Fibroblast of villous mesenchyme (primary cell): ENCODE data around the gene PLSCR4. TPM values are rescaled to one million over a fixed set of nuclear protein-coding genes. Genes with fewer than 3 reads are reported as not detected.

Experiments used
- DNase-seq: peaks from one replicate; pipeline ENCODE4 v3.0.0-alpha.2; 2010; ENCODE audit warnings: low read depth
- H3K4me3 ChIP-seq: 2 replicates; pipeline ENCODE4 v1.5.1; 2011; ENCODE audit warnings: low read depth, mild to moderate bottlenecking, low read length
- total RNA-seq: library from RNA; depleted of rRNA; stranded (reverse); fragments of >200 nt; gene quantifications from 2 replicates; pipeline ENCODE4 v1.2.3, GENCODE V29; 2012
- TF ChIP-seq, protein P1 (sequence below): IDR thresholded peaks from 2 replicates; pipeline ENCODE4 v1.5.1; 2012; ENCODE audit warnings: low read depth, mild to moderate bottlenecking, low read length; ENCODE audit not compliant: insufficient read depth

The PLSCR4 gene
- total RNA-seq, 1 donor: 22.9 TPM

GRCh38 chr3:146162561-146162960 is 88.3 kb downstream of the PLSCR4 start:
- TF ChIP-seq, protein P1, sequence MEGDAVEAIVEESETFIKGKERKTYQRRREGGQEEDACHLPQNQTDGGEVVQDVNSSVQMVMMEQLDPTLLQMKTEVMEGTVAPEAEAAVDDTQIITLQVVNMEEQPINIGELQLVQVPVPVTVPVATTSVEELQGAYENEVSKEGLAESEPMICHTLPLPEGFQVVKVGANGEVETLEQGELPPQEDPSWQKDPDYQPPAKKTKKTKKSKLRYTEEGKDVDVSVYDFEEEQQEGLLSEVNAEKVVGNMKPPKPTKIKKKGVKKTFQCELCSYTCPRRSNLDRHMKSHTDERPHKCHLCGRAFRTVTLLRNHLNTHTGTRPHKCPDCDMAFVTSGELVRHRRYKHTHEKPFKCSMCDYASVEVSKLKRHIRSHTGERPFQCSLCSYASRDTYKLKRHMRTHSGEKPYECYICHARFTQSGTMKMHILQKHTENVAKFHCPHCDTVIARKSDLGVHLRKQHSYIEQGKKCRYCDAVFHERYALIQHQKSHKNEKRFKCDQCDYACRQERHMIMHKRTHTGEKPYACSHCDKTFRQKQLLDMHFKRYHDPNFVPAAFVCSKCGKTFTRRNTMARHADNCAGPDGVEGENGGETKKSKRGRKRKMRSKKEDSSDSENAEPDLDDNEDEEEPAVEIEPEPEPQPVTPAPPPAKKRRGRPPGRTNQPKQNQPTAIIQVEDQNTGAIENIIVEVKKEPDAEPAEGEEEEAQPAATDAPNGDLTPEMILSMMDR: no peak
- DNase-seq: no peak
- H3K4me3 ChIP-seq: no peak overlapping the region

DNA sequence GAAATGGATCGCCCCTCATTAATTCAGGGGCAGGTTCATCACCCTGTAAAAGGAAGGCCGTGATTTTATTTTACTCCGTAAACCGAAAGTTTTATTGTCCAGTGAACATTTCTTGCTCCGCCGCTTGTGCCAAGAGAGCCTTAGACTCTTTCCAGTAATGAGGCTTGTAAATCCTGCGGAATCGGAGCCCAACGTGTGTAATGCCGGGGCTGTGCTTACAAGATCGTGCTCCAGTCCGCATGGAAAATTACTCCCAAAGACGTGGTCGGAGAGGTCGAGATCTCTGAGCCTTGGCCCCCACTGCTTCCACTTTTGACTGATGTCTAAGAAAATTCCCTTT is 89.3 kb downstream of the PLSCR4 start:
- H3K4me3 ChIP-seq: peak overlapping the region; percentile 94
- TF ChIP-seq, protein P1: no peak
- peak; percentile 94 for DNase-seq

DNA sequence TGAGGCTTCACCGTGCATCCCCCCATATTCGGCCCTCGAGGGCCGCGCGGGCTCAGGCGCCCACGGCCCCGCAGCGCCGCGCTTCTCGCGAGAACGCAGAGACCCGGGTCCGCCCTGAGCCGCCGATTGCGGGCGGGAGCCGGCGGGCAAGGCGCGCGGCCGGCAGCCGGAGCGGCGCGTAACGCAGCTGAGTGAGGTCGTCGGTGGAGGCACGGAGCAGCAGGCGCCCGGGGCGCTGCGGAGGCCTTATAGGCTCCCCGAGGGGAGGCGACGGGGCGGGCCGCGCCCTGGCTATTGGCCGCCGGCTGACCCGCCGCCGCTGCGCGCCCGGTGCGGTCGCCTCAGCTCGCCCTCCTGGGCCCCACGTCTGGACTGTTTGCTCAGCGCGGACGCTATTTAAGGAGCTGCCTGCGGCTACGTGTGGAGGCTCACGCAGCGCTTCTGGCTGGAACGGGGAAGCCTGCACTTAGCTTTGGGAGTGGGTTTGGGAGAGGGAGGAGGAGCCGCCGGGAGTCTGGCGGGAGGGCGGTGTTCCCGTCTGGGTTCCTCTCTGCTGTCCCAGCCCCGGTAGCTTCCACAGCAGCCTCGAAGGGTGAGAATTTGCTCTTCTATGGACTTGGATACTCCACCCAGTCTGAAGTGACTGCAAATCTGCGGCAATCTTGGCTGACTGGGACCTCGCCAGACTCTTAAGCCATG is 89.8 kb downstream of the PLSCR4 start, which contains the start of gene PLOD2:
PLOD2 (minus strand) TSS at position 221 of the 699 bp plus-strand sequence; CDS start at position 26, 195 bp downstream.
- TF ChIP-seq, protein P1: no peak
- DNase-seq: peak; percentile 95

DNA sequence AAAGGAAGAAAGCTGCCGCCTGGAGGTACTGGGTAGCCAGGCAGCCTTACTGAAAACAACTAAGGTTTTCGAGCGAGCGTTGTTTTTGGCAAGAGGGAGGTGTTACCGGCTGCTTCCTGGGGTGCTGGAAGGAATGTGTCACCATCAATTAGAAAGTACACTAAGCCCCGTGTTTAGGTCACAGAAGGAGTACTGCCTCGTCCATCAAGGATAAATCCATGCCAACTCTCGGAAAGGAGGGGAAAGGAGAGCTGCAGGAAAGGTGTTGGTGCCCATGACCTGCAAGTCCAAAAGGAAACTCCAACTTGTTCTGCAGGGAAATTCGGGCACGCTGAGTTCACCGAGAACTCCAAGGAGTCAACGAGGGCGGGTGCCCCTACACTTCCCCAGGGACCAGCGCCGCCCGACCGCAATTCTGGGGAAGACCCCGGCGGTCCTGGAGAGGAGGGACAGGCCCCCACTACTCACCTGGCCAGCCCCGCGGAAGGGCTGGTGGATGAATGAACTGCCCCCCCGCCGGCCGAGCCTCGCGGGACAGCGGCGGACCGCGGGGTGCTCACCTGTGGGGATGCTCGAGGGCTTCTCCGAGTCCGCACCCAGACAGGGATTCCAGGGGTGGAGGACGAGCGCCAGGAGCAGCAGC is 90.5 kb downstream of the PLSCR4 start:
- peak overlapping the region; percentile 94 for H3K4me3 ChIP-seq
- TF ChIP-seq, protein P1: peak; percentile 78
- peak; percentile 86 for DNase-seq

More for the DNA sequence above, 89.8 kb downstream of the PLSCR4 start, which contains the start of gene PLOD2:
- peak within 1 kb of the TSS; percentile 94 for H3K4me3 ChIP-seq

DNA sequence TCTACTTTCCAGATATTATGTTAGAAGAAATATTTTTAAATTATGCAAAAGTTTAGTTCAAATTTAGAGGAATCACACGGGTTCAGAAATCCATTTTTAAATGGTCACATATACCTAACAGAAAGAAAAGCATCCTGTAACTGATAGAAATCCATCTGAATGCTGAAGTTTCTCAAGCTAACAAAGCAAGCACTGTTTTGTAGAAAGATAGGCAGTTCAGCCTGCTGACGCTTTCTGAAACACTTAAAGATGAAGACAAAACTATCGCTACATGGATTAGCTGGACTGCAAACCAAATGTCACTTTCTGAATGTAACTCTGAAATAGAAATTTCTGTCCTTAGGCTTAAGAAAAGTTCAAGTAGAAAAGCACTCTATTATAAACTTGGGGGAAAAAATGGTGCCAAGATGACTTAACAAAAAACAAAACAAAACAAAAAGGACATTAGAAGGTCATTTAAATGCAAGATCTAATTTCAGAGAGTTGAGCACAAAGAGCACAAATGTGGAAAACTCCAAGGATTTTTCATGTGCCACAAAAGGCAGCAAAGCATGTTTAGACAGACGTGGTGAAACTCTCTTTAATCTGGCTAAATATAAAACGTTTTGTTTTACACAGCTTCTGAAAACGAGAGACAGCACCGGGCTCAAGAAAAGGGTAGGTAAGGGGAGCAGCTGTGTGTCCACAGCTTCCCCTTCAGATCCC is 91.1 kb downstream of the PLSCR4 start:
- TF ChIP-seq, protein P1: no peak
- DNase-seq: no peak
- peak overlapping the region; percentile 94 for H3K4me3 ChIP-seq

DNA sequence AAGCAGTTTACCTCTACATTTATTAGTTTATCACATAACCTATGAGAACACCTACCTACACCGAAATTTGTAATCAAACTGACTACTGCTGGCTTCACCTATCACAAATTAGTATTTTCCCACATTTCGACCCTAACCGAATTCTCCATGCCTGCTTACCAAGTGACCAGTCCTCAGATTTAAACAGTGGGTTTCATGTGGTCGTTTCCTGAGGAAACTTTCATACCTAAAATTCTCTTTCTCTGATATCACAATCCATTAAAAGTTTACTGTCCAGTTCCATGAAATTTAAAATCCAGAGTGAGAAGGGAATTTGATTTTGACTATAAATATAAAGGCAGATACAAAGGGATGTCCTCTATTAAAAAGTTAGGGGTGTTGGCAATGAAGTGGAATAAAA is 91.9 kb downstream of the PLSCR4 start:
- H3K4me3 ChIP-seq: peak overlapping the region; percentile 94
- DNase-seq: no peak
- TF ChIP-seq, protein P1: no peak
